Stomach (tissue), 9 donors: ENCODE results near the gene AGPS. TPM values are rescaled to one million over a fixed set of nuclear protein-coding genes. Genes with fewer than 3 reads are reported as not detected.
A peak's percentile ranks its signal among the peaks of the same experiment; 100 is the strongest.

ENCODE experiments used
- DNase-seq, 2 donors: peaks; one replicate each; pipeline versions ENCODE4 v3.0.0 to v3.0.0-alpha.2; 2013 to 2019
- H3K27ac ChIP-seq, 5 donors: fragments of 200-600 bp in 4 of 5; sonication (generic) in 4 of 5; one replicate each; pipeline ENCODE4 v1.5.1; 2013 to 2019; ENCODE audit warnings: mild to moderate bottlenecking in 1 of 5, moderate library complexity in 1 of 5
- H3K27me3 ChIP-seq, 3 donors: fragments of 200-600 bp; sonication (generic); one replicate each; pipeline ENCODE4 v1.5.1; 2017 to 2019; ENCODE audit warnings: mixed run types in 1 of 3
- H3K36me3 ChIP-seq, 4 donors: fragments of 200-600 bp; sonication (generic); 1 replicate in 3 of 4; 2 replicates in 1 of 4; pipeline ENCODE4 v1.5.1; 2016 to 2019
- H3K4me1 ChIP-seq, 4 donors: fragments of 200-600 bp; sonication (generic); one replicate each; pipeline ENCODE4 v1.5.1; 2016 to 2019
- H3K4me3 ChIP-seq, 4 donors: fragments of 200-600 bp; sonication (generic) in 3 of 4; one replicate each; pipeline ENCODE4 v1.5.1; 2016 to 2019; ENCODE audit warnings: mild to moderate bottlenecking in 1 of 4
- H3K9me3 ChIP-seq, 4 donors: fragments of 200-600 bp; sonication (generic); one replicate each; pipeline ENCODE4 v1.5.1; 2016 to 2019
- CTCF ChIP-seq, 7 experiments: fragments of 450-650 bp in 4 of 7; fragments of 200-600 bp in 3 of 7; sonication (generic) in 3 of 7; IDR thresholded peaks; one replicate each; pipeline ENCODE4 v1.5.1; 2016 to 2019; ENCODE audit warnings: antibody characterized with exemption in 7 of 7, control low read depth in 2 of 7, mild to moderate bottlenecking in 1 of 7
- EP300 ChIP-seq: sonication (generic); formaldehyde crosslinking; IDR thresholded peaks from one replicate; pipeline ENCODE4 v1.6.1; 2017; ENCODE audit warnings: antibody characterized with exemption
- POLR2A ChIP-seq, 4 donors: fragments of 450-650 bp; IDR thresholded peaks; one replicate each; pipeline ENCODE4 v1.6.1; 2016; ENCODE audit warnings: antibody characterized with exemption in 4 of 4, control low read depth in 2 of 4, mild to moderate bottlenecking in 1 of 4, moderate library complexity in 1 of 4
- POLR2AphosphoS5 ChIP-seq, 3 donors: sonication (generic); formaldehyde crosslinking; IDR thresholded peaks; one replicate each; pipeline ENCODE4 v1.6.1; 2016; ENCODE audit warnings: antibody characterized with exemption in 3 of 3
- WGBS, 5 donors: extraction: QIAGEN DNeasy Blood & Tissue Kit in 3 of 5; methylation state at CpG; one replicate each; pipeline versions ENCODE4 v1.1.5 to v1.1.7; 2013 to 2018; 5-methylcytosine and 5-hydroxymethylcytosine counted together
- intact Hi-C: fragments of 100-400 bp; cut with DNase I; formaldehyde crosslinking; loops from one replicate; pipeline ENCODE4 v1.15.1; 2023; ENCODE audit warnings: low total_unique reads
- polyA plus RNA-seq, 3 donors: library from polyadenylated mRNA; stranded (reverse); fragments of 200-250 nt; gene quantifications; one replicate each; pipeline ENCODE4 v1.2.3, GENCODE V29; 2013
- total RNA-seq, 5 donors: library from RNA; depleted of rRNA; stranded (reverse); fragments of >200 nt; gene quantifications; one replicate each; pipeline versions ENCODE4 v1.1.0 to v1.2.3, GENCODE V29; 2014 to 2016
- donor health status: healthy with polysubstance abuse.
- donor health status: Bipolar disorder and iron deficiency.
- donor health status: healthy.

The AGPS gene
- total and polyA plus RNA-seq, 8 donors = 4.2 to 163 (median 26.4) TPM

- H3K4me1 ChIP-seq = no peaks in the 10 kb centered on the region
- H3K9me3 ChIP-seq = no peaks in the 10 kb centered on the region
- DNase-seq = peak in 1 of 2 donors; percentile 68
- H3K4me3 ChIP-seq = no peak overlapping the region
- H3K36me3 ChIP-seq = peaks cover 0 to 6% (median 2%) of the 10 kb centered on the region in 4 donors
- intact Hi-C loops = no loop called here
- no peaks in the 10 kb centered on the region for H3K27me3 ChIP-seq
- H3K27ac ChIP-seq = no peak overlapping the region
- TF ChIP-seq POLR2A (IDR thresholded peaks at IDR 0.05) (no peak), POLR2AphosphoS5 (IDR thresholded peaks at IDR 0.05) (no peak), CTCF (IDR thresholded peaks at IDR 0.05) (no peak), EP300 (no peak)
These were observed 138.0 kb downstream of the AGPS start for GRCh38 chr2:177530561-177530960.

- no peaks in the 10 kb centered on the region for H3K4me1 ChIP-seq
- H3K27ac ChIP-seq = no peak overlapping the region
- TF ChIP-seq POLR2AphosphoS5 (IDR thresholded peaks at IDR 0.05) (no peak), CTCF (IDR thresholded peaks at IDR 0.05) (no peak), EP300 (no peak), POLR2A (IDR thresholded peaks at IDR 0.05) (no peak)
- no peaks in the 10 kb centered on the region for H3K9me3 ChIP-seq
- intact Hi-C loops = no loop called here
- H3K4me3 ChIP-seq = no peak overlapping the region
- peaks cover 0 to 6% (median 2%) of the 10 kb centered on the region in 4 donors for H3K36me3 ChIP-seq
- H3K27me3 ChIP-seq = no peaks in the 10 kb centered on the region
- DNase-seq = no peak
- 94 to 99% (median 96%) methylated on average over 5 of the region's 5 CpGs for WGBS, 5 donors
These were observed 139.1 kb downstream of the AGPS start for GRCh38 chr2:177531706-177532105.

GRCh38 chr2:177532567-177532966 lies 140.0 kb downstream of the AGPS start:
- H3K9me3 ChIP-seq = no peaks in the 10 kb centered on the region
- H3K27ac ChIP-seq = no peak overlapping the region
- TF ChIP-seq CTCF (IDR thresholded peaks at IDR 0.05) (no peak), POLR2AphosphoS5 (IDR thresholded peaks at IDR 0.05) (no peak), POLR2A (IDR thresholded peaks at IDR 0.05) (no peak), EP300 (no peak)
- H3K27me3 ChIP-seq = no peaks in the 10 kb centered on the region
- no peak overlapping the region for H3K4me3 ChIP-seq
- no peaks in the 10 kb centered on the region for H3K36me3 ChIP-seq
- no peaks in the 10 kb centered on the region for H3K4me1 ChIP-seq
- intact Hi-C loops = no loop called here
- no peak for DNase-seq
- 96 to 100% (median 97%) methylated on average over 1 of the region's 1 CpG for WGBS, 5 donors

GRCh38 chr2:177533253-177533652 lies 140.7 kb downstream of the AGPS start:
- H3K4me1 ChIP-seq = no peaks in the 10 kb centered on the region
- intact Hi-C loops = no loop called here

GRCh38 chr2:177535000-177535399 lies 142.4 kb downstream of the AGPS start:
- no peak overlapping the region for H3K4me3 ChIP-seq
- no peak for DNase-seq
- no peaks in the 10 kb centered on the region for H3K9me3 ChIP-seq
- H3K27me3 ChIP-seq = no peaks in the 10 kb centered on the region
- H3K36me3 ChIP-seq = peaks cover 0 to 13% (median 5%) of the 10 kb centered on the region in 4 donors
- no peak overlapping the region for H3K27ac ChIP-seq
- TF ChIP-seq POLR2AphosphoS5 (IDR thresholded peaks at IDR 0.05) = no peak
- H3K4me1 ChIP-seq = no peaks in the 10 kb centered on the region
- intact Hi-C loops = no loop called here

More at GRCh38 chr2:177533253-177533652, 140.7 kb downstream of the AGPS start:
- Histone ChIP-seq H3K27ac (no peak overlapping the region), H3K27me3 (no peaks in the 10 kb centered on the region), H3K9me3 (no peaks in the 10 kb centered on the region), H3K4me3 (no peak overlapping the region), H3K36me3 (peaks cover 0 to 6% (median under 1%) of the 10 kb centered on the region in 4 donors)
- no peak for TF ChIP-seq POLR2A (IDR thresholded peaks at IDR 0.05)
- no peak for DNase-seq
